ENCODE measurements around the gene TMEM18. TPM values are rescaled to one million over a fixed set of nuclear protein-coding genes. Genes with fewer than 3 reads are reported as not detected.

The TMEM18 gene
- total and polyA plus RNA-seq, 2 experiments from 2014 or later, result 15.0 to 41.9 TPM

GRCh38 chr2:670637-671036 is 6.6 kb downstream of the TMEM18 start:
- Mint-ChIP-seq H3K36me3 (ENCODE audit: low read depth) (peaks cover 65% of the 10 kb centered on the region), H3K4me1 (peaks cover 31% of the 10 kb centered on the region), H3K27me3 (ENCODE audit: insufficient read depth, low read depth, poor library complexity) (peaks cover 6% of the 10 kb centered on the region), H3K27ac (no peak overlapping the region; the same call in 1 of the 2 replicates), H3K9me3 (peaks cover 12% of the 10 kb centered on the region), H3K4me3 (no peak overlapping the region)
- TF ChIP-seq EZH2phosphoT487 (IDR thresholded peaks at IDR 0.05; ENCODE audit: unreplicated experiment) (no peak), ZNF331 (CRISPR knock-in tag; IDR thresholded peaks at IDR 0.05; ENCODE audit: low read depth) (no peak), JUNB (IDR thresholded peaks at IDR 0.05; ENCODE audit: unreplicated experiment) (no peak), REST (IDR thresholded peaks at IDR 0.05; ENCODE audit: unreplicated experiment) (no peak), EZH2 (IDR thresholded peaks at IDR 0.05; ENCODE audit: low read depth, unreplicated experiment) (no peak), CREB1 (CRISPR knock-in tag; IDR thresholded peaks at IDR 0.05; ENCODE audit: low read depth) (no peak), NANOG (IDR thresholded peaks at IDR 0.05; ENCODE audit: borderline replicate concordance) (no peak), CTCF (conservative IDR thresholded peaks at IDR 0.05; ENCODE audit: low read depth in 2 of 2) (no peak), ZNF114 (CRISPR knock-in tag; IDR thresholded peaks at IDR 0.05) (no peak), STAT1 (IDR thresholded peaks at IDR 0.05; ENCODE audit: unreplicated experiment) (no peak)
- TF ChIP-seq, protein P1, sequence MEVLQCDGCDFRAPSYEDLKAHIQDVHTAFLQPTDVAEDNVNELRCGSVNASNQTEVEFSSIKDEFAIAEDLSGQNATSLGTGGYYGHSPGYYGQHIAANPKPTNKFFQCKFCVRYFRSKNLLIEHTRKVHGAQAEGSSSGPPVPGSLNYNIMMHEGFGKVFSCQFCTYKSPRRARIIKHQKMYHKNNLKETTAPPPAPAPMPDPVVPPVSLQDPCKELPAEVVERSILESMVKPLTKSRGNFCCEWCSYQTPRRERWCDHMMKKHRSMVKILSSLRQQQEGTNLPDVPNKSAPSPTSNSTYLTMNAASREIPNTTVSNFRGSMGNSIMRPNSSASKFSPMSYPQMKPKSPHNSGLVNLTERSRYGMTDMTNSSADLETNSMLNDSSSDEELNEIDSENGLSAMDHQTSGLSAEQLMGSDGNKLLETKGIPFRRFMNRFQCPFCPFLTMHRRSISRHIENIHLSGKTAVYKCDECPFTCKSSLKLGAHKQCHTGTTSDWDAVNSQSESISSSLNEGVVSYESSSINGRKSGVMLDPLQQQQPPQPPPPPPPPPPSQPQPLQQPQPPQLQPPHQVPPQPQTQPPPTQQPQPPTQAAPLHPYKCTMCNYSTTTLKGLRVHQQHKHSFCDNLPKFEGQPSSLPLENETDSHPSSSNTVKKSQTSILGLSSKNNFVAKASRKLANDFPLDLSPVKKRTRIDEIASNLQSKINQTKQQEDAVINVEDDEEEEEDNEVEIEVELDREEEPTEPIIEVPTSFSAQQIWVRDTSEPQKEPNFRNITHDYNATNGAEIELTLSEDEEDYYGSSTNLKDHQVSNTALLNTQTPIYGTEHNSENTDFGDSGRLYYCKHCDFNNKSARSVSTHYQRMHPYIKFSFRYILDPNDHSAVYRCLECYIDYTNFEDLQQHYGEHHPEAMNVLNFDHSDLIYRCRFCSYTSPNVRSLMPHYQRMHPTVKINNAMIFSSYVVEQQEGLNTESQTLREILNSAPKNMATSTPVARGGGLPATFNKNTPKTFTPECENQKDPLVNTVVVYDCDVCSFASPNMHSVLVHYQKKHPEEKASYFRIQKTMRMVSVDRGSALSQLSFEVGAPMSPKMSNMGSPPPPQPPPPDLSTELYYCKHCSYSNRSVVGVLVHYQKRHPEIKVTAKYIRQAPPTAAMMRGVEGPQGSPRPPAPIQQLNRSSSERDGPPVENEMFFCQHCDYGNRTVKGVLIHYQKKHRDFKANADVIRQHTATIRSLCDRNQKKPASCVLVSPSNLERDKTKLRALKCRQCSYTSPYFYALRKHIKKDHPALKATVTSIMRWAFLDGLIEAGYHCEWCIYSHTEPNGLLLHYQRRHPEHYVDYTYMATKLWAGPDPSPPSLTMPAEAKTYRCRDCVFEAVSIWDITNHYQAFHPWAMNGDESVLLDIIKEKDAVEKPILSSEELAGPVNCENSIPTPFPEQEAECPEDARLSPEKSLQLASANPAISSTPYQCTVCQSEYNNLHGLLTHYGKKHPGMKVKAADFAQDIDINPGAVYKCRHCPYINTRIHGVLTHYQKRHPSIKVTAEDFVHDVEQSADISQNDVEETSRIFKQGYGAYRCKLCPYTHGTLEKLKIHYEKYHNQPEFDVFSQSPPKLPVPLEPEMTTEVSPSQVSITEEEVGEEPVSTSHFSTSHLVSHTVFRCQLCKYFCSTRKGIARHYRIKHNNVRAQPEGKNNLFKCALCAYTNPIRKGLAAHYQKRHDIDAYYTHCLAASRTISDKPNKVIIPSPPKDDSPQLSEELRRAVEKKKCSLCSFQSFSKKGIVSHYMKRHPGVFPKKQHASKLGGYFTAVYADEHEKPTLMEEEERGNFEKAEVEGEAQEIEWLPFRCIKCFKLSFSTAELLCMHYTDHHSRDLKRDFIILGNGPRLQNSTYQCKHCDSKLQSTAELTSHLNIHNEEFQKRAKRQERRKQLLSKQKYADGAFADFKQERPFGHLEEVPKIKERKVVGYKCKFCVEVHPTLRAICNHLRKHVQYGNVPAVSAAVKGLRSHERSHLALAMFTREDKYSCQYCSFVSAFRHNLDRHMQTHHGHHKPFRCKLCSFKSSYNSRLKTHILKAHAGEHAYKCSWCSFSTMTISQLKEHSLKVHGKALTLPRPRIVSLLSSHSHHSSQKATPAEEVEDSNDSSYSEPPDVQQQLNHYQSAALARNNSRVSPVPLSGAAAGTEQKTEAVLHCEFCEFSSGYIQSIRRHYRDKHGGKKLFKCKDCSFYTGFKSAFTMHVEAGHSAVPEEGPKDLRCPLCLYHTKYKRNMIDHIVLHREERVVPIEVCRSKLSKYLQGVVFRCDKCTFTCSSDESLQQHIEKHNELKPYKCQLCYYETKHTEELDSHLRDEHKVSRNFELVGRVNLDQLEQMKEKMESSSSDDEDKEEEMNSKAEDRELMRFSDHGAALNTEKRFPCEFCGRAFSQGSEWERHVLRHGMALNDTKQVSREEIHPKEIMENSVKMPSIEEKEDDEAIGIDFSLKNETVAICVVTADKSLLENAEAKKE (CRISPR knock-in tag; IDR thresholded peaks at IDR 0.05), result no peak
- TF ChIP-seq, protein P2, sequence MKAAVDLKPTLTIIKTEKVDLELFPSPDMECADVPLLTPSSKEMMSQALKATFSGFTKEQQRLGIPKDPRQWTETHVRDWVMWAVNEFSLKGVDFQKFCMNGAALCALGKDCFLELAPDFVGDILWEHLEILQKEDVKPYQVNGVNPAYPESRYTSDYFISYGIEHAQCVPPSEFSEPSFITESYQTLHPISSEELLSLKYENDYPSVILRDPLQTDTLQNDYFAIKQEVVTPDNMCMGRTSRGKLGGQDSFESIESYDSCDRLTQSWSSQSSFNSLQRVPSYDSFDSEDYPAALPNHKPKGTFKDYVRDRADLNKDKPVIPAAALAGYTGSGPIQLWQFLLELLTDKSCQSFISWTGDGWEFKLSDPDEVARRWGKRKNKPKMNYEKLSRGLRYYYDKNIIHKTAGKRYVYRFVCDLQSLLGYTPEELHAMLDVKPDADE (IDR thresholded peaks at IDR 0.05), result no peak
- Histone ChIP-seq H3K27ac (ENCODE audit: low read depth) (no peak overlapping the region), H3K9me2 (ENCODE audit: insufficient read depth) (no peaks in the 10 kb centered on the region), H3K27me3 (ENCODE audit: insufficient read depth) (no peaks in the 10 kb centered on the region), H3K36me3 (ENCODE audit: insufficient read depth) (peaks cover 3% of the 10 kb centered on the region), H3F3A (replicated peaks; ENCODE audit: low read depth) (no peaks in the 10 kb centered on the region), H3K4me3 (no peak overlapping the region), H3K79me2 (replicated peaks; ENCODE audit: insufficient read depth) (peaks cover 27% of the 10 kb centered on the region), H4K20me1 (replicated peaks; ENCODE audit: insufficient read depth) (peaks cover 7% of the 10 kb centered on the region), H2AFZ (no peak overlapping the region), H3K4me2 (no peak overlapping the region), H3K4me1 (ENCODE audit: insufficient read depth) (peaks cover 3% of the 10 kb centered on the region; the same call in 1 of the 2 replicates)
- no peak for DNase-seq (ENCODE audit: low spot score)
- ATAC-seq, result no peak
